Rectal smooth muscle tissue (tissue), 1 donor: ENCODE data around the gene PDGFD.

Source experiments
- H3K27ac ChIP-seq: one replicate; pipeline ENCODE4 v1.7.0; 2013; ENCODE audit warnings: low read depth, low read length, inconsistent platforms
- H3K27me3 ChIP-seq: one replicate; pipeline ENCODE4 v1.7.0; 2013; ENCODE audit warnings: low read length; ENCODE audit not compliant: control insufficient read depth, insufficient read depth
- H3K36me3 ChIP-seq: one replicate; pipeline ENCODE4 v1.7.0; 2013; ENCODE audit warnings: low read length; ENCODE audit not compliant: control insufficient read depth, insufficient read depth
- H3K4me1 ChIP-seq: one replicate; pipeline ENCODE4 v1.7.0; 2013; ENCODE audit warnings: low read length; ENCODE audit not compliant: control insufficient read depth, insufficient read depth
- H3K4me3 ChIP-seq: one replicate; pipeline ENCODE4 v1.7.0; 2013; ENCODE audit warnings: low read length
- H3K9ac ChIP-seq: one replicate; pipeline ENCODE4 v1.7.0; 2013; ENCODE audit warnings: low read length

Gene PDGFD

DNA sequence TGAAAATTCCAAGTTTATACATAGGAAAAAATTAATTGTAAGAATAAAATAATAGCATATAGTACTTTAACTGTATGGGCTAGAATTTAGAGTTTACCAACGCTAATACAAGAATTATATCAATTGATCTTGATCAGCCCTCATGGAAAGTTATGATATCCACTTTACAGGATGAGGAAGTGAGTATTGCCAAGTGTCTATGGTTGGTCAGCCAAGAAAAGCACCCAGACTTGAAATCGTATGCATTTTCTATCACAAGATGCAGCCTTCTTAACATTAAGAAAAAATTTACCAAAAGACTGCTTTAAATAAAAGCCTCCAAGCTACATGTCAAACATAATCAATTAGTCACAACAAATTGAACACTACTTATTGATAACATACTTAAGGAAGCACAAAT, 74.5 kb downstream of the PDGFD start:
- Histone ChIP-seq H3K4me3 (no peak overlapping the region), H3K36me3 (no peaks in the 10 kb centered on the region)

GRCh38 chr11:104086621-104087020, 77.3 kb downstream of the PDGFD start:
- Histone ChIP-seq H3K9ac (no peak overlapping the region), H3K27ac (no peak overlapping the region), H3K36me3 (no peaks in the 10 kb centered on the region), H3K4me1 (no peaks in the 10 kb centered on the region), H3K4me3 (no peak overlapping the region), H3K27me3 (no peaks in the 10 kb centered on the region)

More for the DNA sequence above, 74.5 kb downstream of the PDGFD start:
- H3K9ac ChIP-seq: no peak overlapping the region
- no peaks in the 10 kb centered on the region for H3K27me3 ChIP-seq
- H3K4me1 ChIP-seq: no peaks in the 10 kb centered on the region
- H3K27ac ChIP-seq: no peak overlapping the region

DNA sequence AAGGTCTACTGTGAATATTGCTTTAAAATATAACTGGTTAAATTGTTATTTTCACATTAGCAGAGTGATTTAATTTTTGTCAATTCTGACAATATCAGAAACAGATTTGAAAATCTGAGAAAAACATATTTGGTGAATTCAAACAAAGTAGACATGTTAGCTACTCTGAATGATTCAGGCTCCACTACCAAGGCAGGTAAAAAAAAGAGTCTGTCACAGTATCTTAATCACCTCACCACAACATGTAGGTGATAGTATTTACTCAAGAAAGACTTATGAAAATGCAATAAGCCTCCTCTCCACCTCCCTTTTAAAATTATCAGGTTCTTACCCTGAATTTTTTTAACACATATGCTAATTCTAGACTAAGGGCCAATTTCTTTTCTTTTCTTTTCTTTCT, 85.0 kb downstream of the PDGFD start:
- Histone ChIP-seq H3K27me3 (no peaks in the 10 kb centered on the region), H3K4me1 (no peaks in the 10 kb centered on the region), H3K9ac (no peak overlapping the region), H3K36me3 (no peaks in the 10 kb centered on the region), H3K4me3 (no peak overlapping the region), H3K27ac (no peak overlapping the region)

GRCh38 chr11:104078245-104078644, 85.7 kb downstream of the PDGFD start:
- Histone ChIP-seq H3K27me3 (no peaks in the 10 kb centered on the region), H3K9ac (no peak overlapping the region), H3K36me3 (no peaks in the 10 kb centered on the region), H3K27ac (no peak overlapping the region), H3K4me1 (no peaks in the 10 kb centered on the region), H3K4me3 (no peak overlapping the region)

- H3K27ac ChIP-seq: no peak overlapping the region
- no peak overlapping the region for H3K9ac ChIP-seq
- H3K4me1 ChIP-seq: no peaks in the 10 kb centered on the region
- no peaks in the 10 kb centered on the region for H3K36me3 ChIP-seq
- no peaks in the 10 kb centered on the region for H3K27me3 ChIP-seq
- H3K4me3 ChIP-seq: no peak overlapping the region
Measured at GRCh38 chr11:104076455-104076854, 87.5 kb downstream of the PDGFD start.

- Histone ChIP-seq H3K36me3 (no peaks in the 10 kb centered on the region), H3K9ac (no peak overlapping the region), H3K4me3 (no peak overlapping the region), H3K27ac (no peak overlapping the region), H3K27me3 (no peaks in the 10 kb centered on the region), H3K4me1 (no peaks in the 10 kb centered on the region)
Measured at GRCh38 chr11:104075706-104076105, 88.2 kb downstream of the PDGFD start.

- Histone ChIP-seq H3K4me3 (no peak overlapping the region), H3K27me3 (no peaks in the 10 kb centered on the region), H3K4me1 (no peaks in the 10 kb centered on the region), H3K9ac (no peak overlapping the region), H3K27ac (no peak overlapping the region), H3K36me3 (no peaks in the 10 kb centered on the region)
Measured at GRCh38 chr11:104075091-104075490, 88.9 kb downstream of the PDGFD start.

DNA sequence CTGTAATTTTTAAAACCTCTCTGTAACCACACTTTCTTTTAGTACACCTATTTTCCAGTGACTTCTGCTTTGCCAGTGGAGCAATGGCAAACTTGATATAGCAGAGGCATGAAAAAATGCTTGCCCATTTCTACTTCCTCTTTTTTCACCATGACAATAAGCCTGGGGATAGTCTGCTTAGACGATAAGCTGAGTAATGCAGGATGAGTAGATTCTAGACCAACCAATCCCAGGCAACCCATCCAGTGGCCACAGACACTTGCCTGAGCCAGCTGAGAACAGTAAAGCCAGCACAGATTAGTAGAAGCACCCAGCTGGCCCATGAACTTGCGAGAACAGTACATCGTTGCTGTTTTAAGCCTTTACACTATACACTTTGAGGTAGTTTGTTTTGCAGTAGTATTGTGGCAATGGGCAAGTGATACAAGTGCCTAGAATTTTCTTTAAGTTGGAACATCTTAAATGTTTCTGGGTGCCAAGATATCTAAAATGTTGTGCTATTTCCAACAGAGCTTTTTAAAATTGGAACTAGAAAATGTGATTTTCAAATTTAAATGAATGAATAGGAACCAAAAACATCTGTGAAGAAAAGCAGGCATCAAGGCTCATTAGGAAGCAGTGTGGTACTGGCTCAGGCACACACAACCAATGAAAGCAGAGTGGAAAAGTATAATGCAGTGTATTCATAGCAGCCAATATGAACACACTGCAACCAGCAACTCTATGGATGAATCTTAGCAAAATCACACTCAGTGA, 89.8 kb downstream of the PDGFD start:
- Histone ChIP-seq H3K36me3 (no peaks in the 10 kb centered on the region), H3K4me1 (no peaks in the 10 kb centered on the region), H3K9ac (no peak overlapping the region), H3K27ac (no peak overlapping the region), H3K4me3 (no peak overlapping the region), H3K27me3 (no peaks in the 10 kb centered on the region)

DNA sequence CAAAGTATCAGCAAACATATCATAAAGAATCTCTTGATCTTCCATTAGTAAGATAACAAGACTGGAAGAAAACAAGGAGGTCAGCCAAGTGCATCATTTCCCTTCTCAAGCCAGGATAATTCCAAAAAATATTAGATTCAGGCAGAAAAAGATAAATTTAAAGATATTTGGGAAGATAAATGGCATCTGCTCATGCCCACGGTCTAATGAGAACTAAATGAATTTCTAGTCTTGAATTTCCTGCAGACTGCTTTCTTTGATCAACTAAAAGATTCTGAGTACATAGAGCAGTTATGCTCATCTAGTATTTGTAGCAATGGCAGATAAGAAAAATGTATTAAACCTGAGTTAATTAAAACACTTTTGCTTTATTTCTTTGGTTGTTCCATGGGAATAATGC, 96.4 kb downstream of the PDGFD start:
- H3K9ac ChIP-seq: no peak overlapping the region
- no peak overlapping the region for H3K4me3 ChIP-seq

GRCh38 chr11:104064034-104064630, 99.8 kb downstream of the PDGFD start:
- Histone ChIP-seq H3K4me3 (no peak overlapping the region), H3K36me3 (no peaks in the 10 kb centered on the region), H3K9ac (no peak overlapping the region), H3K4me1 (peaks cover 2% of the 10 kb centered on the region), H3K27ac (no peak overlapping the region), H3K27me3 (no peaks in the 10 kb centered on the region)

More for the DNA sequence above, 96.4 kb downstream of the PDGFD start:
- Histone ChIP-seq H3K36me3 (no peaks in the 10 kb centered on the region), H3K27me3 (no peaks in the 10 kb centered on the region), H3K27ac (no peak overlapping the region), H3K4me1 (no peaks in the 10 kb centered on the region)

- Histone ChIP-seq H3K9ac (no peak overlapping the region), H3K27ac (no peak overlapping the region), H3K4me1 (peaks cover 2% of the 10 kb centered on the region), H3K36me3 (no peaks in the 10 kb centered on the region), H3K27me3 (no peaks in the 10 kb centered on the region), H3K4me3 (no peak overlapping the region)
Measured at GRCh38 chr11:104061853-104062521, 102.0 kb downstream of the PDGFD start.

- no peak overlapping the region for H3K27ac ChIP-seq
- no peak overlapping the region for H3K4me3 ChIP-seq
- H3K27me3 ChIP-seq: no peaks in the 10 kb centered on the region
- no peaks in the 10 kb centered on the region for H3K36me3 ChIP-seq
- peaks cover 2% of the 10 kb centered on the region for H3K4me1 ChIP-seq
- no peak overlapping the region for H3K9ac ChIP-seq
Measured at GRCh38 chr11:104060820-104061219, 103.1 kb downstream of the PDGFD start.
